K562 (cell line): ENCODE measurements around the gene BCL7B. TPM values are rescaled to one million over a fixed set of nuclear protein-coding genes. Genes with fewer than 3 reads are reported as not detected.
A peak's percentile ranks its signal among the peaks of the same experiment; 100 is the strongest.

Source experiments
- CBX3 ChIP-seq, 2 experiments: IDR thresholded peaks; 1 replicate in 1 of 2; 2 replicates in 1 of 2; pipeline ENCODE4 v1.6.1; 2012; ENCODE audit warnings: inconsistent platforms in 2 of 2, low read length in 2 of 2, borderline replicate concordance in 1 of 2, control low read depth in 1 of 2
- CEBPB ChIP-seq: fragments of 450-650 bp; IDR thresholded peaks from 2 replicates; pipeline ENCODE4 v1.6.1; 2016; ENCODE audit warnings: missing genetic modification characterization, missing compliant biosample characterization
- CEBPG ChIP-seq, 3 experiments: fragments of 200-800 bp in 1 of 3; sonication (Bioruptor generic) in 1 of 3; sonication (generic) in 1 of 3; formaldehyde crosslinking in 1 of 3; IDR thresholded peaks in 2 of 3; conservative IDR thresholded peaks in 1 of 3; 2 replicates each; pipeline versions ENCODE4 v1.6.1 to v1.8.0; 2016 to 2022; ENCODE audit warnings: missing compliant biosample characterization in 2 of 3, missing genetic modification characterization in 2 of 3, mild to moderate bottlenecking in 1 of 3, missing genetic modification reagents in 1 of 3
- DPF2 ChIP-seq: fragments of 450-650 bp; IDR thresholded peaks from 2 replicates; pipeline ENCODE4 v1.6.1; 2016
- FOXK1 ChIP-seq: sonication (generic); formaldehyde crosslinking; IDR thresholded peaks from 2 replicates; pipeline ENCODE4 v1.8.0; 2022; ENCODE audit warnings: missing genetic modification reagents, mild to moderate bottlenecking, borderline replicate concordance
- FUS ChIP-seq: fragments of 200-400 bp; formaldehyde crosslinking; optimal IDR thresholded peaks from 2 replicates; pipeline ENCODE3; 2017; ENCODE audit warnings: low read depth, low read length
- HDAC3 ChIP-seq: fragments of 450-650 bp; IDR thresholded peaks from 2 replicates; pipeline ENCODE4 v1.6.1; 2018; ENCODE audit warnings: borderline replicate concordance, mild to moderate bottlenecking, moderate library complexity; ENCODE audit not compliant: partially characterized antibody
- HIVEP1 ChIP-seq: fragments of 250-450 bp; sonication (Bioruptor Pico); IDR thresholded peaks from 2 replicates; pipeline ENCODE4 v1.4.0; 2020; ENCODE audit warnings: mild to moderate bottlenecking
- KLF1 ChIP-seq: fragments of 450-650 bp; IDR thresholded peaks from 2 replicates; pipeline ENCODE4 v1.6.1; 2016; ENCODE audit warnings: missing genetic modification characterization, missing compliant biosample characterization
- LCOR ChIP-seq: sonication (generic); formaldehyde crosslinking; IDR thresholded peaks from 2 replicates; pipeline ENCODE4 v1.8.0; 2022; ENCODE audit warnings: mild to moderate bottlenecking, missing genetic modification reagents
- NONO ChIP-seq, 2 experiments: fragments of 200-400 bp in 1 of 2; fragments of 450-650 bp in 1 of 2; formaldehyde crosslinking in 1 of 2; IDR thresholded peaks; 2 replicates each; pipeline ENCODE4 v1.6.1; 2017; ENCODE audit warnings: low read depth in 2 of 2, mild to moderate bottlenecking in 2 of 2, moderate library complexity in 2 of 2, low read length in 1 of 2
- POLR3A ChIP-seq: IDR thresholded peaks from 2 replicates; pipeline ENCODE4 v1.6.1; 2011; ENCODE audit warnings: borderline replicate concordance, mild to moderate bottlenecking, moderate library complexity; ENCODE audit not compliant: insufficient read length, insufficient read depth; ENCODE audit errors: extremely low read depth
- SMARCA4 ChIP-seq: fragments of 450-650 bp; IDR thresholded peaks from 2 replicates; pipeline ENCODE4 v1.6.1; 2016
- SRSF9 ChIP-seq: fragments of 200-400 bp; formaldehyde crosslinking; IDR thresholded peaks from 2 replicates; pipeline ENCODE4 v1.6.1; 2017; ENCODE audit warnings: low read depth, low read length, borderline replicate concordance
- ZNF316 ChIP-seq: fragments of 450-650 bp; IDR thresholded peaks from 2 replicates; pipeline ENCODE4 v1.6.1; 2016
- ZNF551 ChIP-seq: fragments of 250-450 bp; sonication (Bioruptor Pico); IDR thresholded peaks from 2 replicates; pipeline ENCODE4 v1.5.0; 2021; ENCODE audit warnings: mild to moderate bottlenecking, moderate library complexity
- polyA plus RNA-seq, 8 experiments: library from polyadenylated mRNA; depleted of rRNA in 4 of 8; stranded (reverse) in 5 of 8; unstranded in 3 of 8; fragments of >200 nt; fragmentation: Nextera tagmentation in 2 of 8; fragmentation: Illumina TruSeq in 1 of 8; extraction: Ambion mirVana in 2 of 8; extraction: Trizol in 1 of 8; gene quantifications; 2 replicates each; pipeline versions ENCODE4 v1.2.1 to v1.2.3, GENCODE V29; 2011 to 2014; ENCODE audit warnings: inconsistent platforms in 1 of 8, missing spikeins in 1 of 8
- total RNA-seq, 7 experiments: library from RNA; depleted of rRNA in 6 of 7; stranded (reverse); fragments of >200 nt in 6 of 7; fragmentation: Illumina TruSeq in 2 of 7; extraction: Trizol in 2 of 7; gene quantifications; 2 replicates each; pipeline versions ENCODE4 v1.2.1 to v1.2.3, GENCODE V29; 2011 to 2021; ENCODE audit warnings: low replicate concordance in 1 of 7
- TF ChIP-seq, protein P1 (sequence below), 2 experiments: IDR thresholded peaks in 1 of 2; conservative IDR thresholded peaks in 1 of 2; 2 replicates each; pipeline ENCODE4 v1.6.1; 2016; ENCODE audit warnings: low read depth in 2 of 2, mild to moderate bottlenecking in 1 of 2, missing compliant biosample characterization in 1 of 2, missing genetic modification characterization in 1 of 2, moderate library complexity in 1 of 2
- TF ChIP-seq, protein P2 (sequence below): sonication (generic); formaldehyde crosslinking; IDR thresholded peaks from 2 replicates; pipeline ENCODE4 v1.8.0; 2022; ENCODE audit warnings: mild to moderate bottlenecking, missing genetic modification reagents
- TF ChIP-seq, protein P3 (sequence below): fragments of 450-650 bp; IDR thresholded peaks from 2 replicates; pipeline ENCODE4 v1.6.1; 2016; ENCODE audit warnings: antibody characterized with exemption

The BCL7B gene
- total and polyA plus RNA-seq, 9 of the 15 experiments (the other 6 are each of a cell fraction or from before 2014, with no cell fraction given), result 10.0 to 73.2 (median 32.9) TPM

DNA sequence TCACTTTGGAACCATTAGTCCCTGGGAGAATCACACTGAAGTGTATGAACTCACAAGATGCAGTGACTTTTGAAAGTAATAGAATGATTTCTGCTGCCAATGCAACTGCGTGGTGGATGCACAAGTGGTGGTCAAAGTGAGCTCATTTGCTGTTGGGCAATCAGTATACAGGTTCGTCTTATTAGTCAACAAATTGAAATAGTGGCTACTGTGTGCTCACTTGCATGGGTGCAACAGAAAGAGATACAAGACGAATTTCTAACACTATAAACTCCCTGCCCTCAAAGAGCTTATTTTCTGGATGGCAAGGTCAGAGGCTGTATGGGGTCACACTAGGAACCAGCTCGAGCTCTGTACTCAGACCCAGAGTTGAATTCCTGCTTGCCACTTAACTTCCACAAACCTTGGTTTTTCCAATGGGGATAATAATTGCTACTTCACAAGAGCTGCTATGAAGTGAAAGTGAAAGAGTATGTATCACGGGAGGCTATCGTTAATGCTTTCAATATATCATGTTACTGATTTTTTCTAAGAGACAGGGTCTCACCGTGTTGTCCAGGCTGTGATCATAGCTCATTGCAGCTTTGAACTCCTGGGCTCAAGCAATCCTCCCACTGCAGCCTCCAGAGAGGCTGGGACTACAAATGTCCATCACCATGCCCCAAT, 8.3 kb upstream of the BCL7B start (continued):
- TF ChIP-seq, protein P1, sequence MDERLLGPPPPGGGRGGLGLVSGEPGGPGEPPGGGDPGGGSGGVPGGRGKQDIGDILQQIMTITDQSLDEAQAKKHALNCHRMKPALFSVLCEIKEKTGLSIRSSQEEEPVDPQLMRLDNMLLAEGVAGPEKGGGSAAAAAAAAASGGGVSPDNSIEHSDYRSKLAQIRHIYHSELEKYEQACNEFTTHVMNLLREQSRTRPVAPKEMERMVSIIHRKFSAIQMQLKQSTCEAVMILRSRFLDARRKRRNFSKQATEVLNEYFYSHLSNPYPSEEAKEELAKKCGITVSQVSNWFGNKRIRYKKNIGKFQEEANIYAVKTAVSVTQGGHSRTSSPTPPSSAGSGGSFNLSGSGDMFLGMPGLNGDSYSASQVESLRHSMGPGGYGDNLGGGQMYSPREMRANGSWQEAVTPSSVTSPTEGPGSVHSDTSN (CRISPR knock-in tag; IDR thresholded peaks at IDR 0.05; ENCODE audit: low read depth), result no peak
- TF ChIP-seq, protein P1 (tag; conservative IDR thresholded peaks at IDR 0.05; ENCODE audit: low read depth), result peak; percentile 40; the same call in 1 of the 2 replicates
- TF ChIP-seq FUS (no peak), SMARCA4 (no peak), CBX3 (IDR thresholded peaks at IDR 0.05; ENCODE audit: borderline replicate concordance in 1 of 2, low read length in 2 of 2) (0 out of 3 replicates have a peak, but pooled peaks of 1 of the 2 experiments have one; percentile 19), ZNF551 (CRISPR knock-in tag) (no peak), LCOR (no peak), HIVEP1 (CRISPR knock-in tag) (no peak), KLF1 (tag) (no peak), FOXK1 (no peak), CEBPG (CRISPR knock-in tag; IDR thresholded peaks at IDR 0.05) (no peak), CEBPG (tag; conservative IDR thresholded peaks at IDR 0.05 in 1 of 2, IDR thresholded peaks at IDR 0.05 in 1 of 2) (0 out of 4 replicates have a peak, but pooled peaks of 1 of the 2 experiments have one; percentile 18), POLR3A (no peak), SRSF9 (no peak), HDAC3 (no peak), DPF2 (no peak), ZNF316 (peak; percentile 46; the same call in 1 of the 2 replicates), NONO (IDR thresholded peaks at IDR 0.05; ENCODE audit: low read depth in 2 of 2, low read length in 1 of 2) (no peak), CEBPB (tag) (0 out of 2 replicates have a peak, but pooled peaks have one; percentile 21)
- TF ChIP-seq, protein P2, sequence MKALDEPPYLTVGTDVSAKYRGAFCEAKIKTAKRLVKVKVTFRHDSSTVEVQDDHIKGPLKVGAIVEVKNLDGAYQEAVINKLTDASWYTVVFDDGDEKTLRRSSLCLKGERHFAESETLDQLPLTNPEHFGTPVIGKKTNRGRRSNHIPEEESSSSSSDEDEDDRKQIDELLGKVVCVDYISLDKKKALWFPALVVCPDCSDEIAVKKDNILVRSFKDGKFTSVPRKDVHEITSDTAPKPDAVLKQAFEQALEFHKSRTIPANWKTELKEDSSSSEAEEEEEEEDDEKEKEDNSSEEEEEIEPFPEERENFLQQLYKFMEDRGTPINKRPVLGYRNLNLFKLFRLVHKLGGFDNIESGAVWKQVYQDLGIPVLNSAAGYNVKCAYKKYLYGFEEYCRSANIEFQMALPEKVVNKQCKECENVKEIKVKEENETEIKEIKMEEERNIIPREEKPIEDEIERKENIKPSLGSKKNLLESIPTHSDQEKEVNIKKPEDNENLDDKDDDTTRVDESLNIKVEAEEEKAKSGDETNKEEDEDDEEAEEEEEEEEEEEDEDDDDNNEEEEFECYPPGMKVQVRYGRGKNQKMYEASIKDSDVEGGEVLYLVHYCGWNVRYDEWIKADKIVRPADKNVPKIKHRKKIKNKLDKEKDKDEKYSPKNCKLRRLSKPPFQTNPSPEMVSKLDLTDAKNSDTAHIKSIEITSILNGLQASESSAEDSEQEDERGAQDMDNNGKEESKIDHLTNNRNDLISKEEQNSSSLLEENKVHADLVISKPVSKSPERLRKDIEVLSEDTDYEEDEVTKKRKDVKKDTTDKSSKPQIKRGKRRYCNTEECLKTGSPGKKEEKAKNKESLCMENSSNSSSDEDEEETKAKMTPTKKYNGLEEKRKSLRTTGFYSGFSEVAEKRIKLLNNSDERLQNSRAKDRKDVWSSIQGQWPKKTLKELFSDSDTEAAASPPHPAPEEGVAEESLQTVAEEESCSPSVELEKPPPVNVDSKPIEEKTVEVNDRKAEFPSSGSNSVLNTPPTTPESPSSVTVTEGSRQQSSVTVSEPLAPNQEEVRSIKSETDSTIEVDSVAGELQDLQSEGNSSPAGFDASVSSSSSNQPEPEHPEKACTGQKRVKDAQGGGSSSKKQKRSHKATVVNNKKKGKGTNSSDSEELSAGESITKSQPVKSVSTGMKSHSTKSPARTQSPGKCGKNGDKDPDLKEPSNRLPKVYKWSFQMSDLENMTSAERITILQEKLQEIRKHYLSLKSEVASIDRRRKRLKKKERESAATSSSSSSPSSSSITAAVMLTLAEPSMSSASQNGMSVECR (CRISPR knock-in tag), result no peak
- TF ChIP-seq, protein P3, sequence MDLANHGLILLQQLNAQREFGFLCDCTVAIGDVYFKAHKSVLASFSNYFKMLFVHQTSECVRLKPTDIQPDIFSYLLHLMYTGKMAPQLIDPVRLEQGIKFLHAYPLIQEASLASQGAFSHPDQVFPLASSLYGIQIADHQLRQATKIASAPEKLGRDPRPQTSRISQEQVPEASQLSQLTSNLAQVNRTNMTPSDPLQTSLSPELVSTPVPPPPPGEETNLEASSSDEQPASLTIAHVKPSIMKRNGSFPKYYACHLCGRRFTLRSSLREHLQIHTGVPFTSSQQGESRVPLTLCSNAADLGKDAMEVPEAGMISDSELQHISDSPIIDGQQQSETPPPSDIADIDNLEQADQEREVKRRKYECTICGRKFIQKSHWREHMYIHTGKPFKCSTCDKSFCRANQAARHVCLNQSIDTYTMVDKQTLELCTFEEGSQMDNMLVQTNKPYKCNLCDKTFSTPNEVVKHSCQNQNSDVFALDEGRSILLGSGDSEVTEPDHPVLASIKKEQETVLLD, result no peak
